ENCODE results near the gene PEAK1. TPM values are rescaled to one million over a fixed set of nuclear protein-coding genes. Genes with fewer than 3 reads are reported as not detected.

The PEAK1 gene
- total RNA-seq, 6 experiments from 2014 or later = 85.6 to 110 (median 95.8) TPM

GRCh38 chr15:77292969-77293558, 126.8 kb downstream of the PEAK1 start:
- no peak for TF ChIP-seq CTCF (IDR thresholded peaks at IDR 0.05)
- DNase-seq = peak; percentile 4
- Mint-ChIP-seq H3K4me3 (0 out of 2 replicates have a peak overlapping the region, but pooled peaks have one; percentile 6), H3K36me3 (ENCODE audit: low read depth) (peaks cover 4% of the 10 kb centered on the region; the same call in 1 of the 2 replicates), H3K27ac (peak overlapping the region; percentile 28), H3K9me3 (no peaks in the 10 kb centered on the region), H3K27me3 (ENCODE audit: insufficient read depth) (no peaks in the 10 kb centered on the region; the same call in 1 of the 2 replicates), H3K4me1 (ENCODE audit: low read depth) (peaks cover 57% of the 10 kb centered on the region)

GRCh38 chr15:77291107-77291506, 128.8 kb downstream of the PEAK1 start:
- Mint-ChIP-seq H3K9me3 (no peaks in the 10 kb centered on the region), H3K4me1 (ENCODE audit: low read depth) (peaks cover 65% of the 10 kb centered on the region), H3K27ac (no peak overlapping the region), H3K27me3 (ENCODE audit: insufficient read depth) (no peaks in the 10 kb centered on the region; the same call in 1 of the 2 replicates), H3K36me3 (ENCODE audit: low read depth) (peaks cover 7% of the 10 kb centered on the region), H3K4me3 (no peak overlapping the region)
- no peak for TF ChIP-seq CTCF (IDR thresholded peaks at IDR 0.05)
- no peak for DNase-seq

- Mint-ChIP-seq H3K9me3 (no peaks in the 10 kb centered on the region), H3K4me1 (ENCODE audit: low read depth) (peaks cover 62% of the 10 kb centered on the region), H3K27ac (peak overlapping the region; percentile 36), H3K4me3 (no peak overlapping the region), H3K27me3 (ENCODE audit: insufficient read depth) (no peaks in the 10 kb centered on the region; the same call in 1 of the 2 replicates), H3K36me3 (ENCODE audit: low read depth) (peaks cover 28% of the 10 kb centered on the region)
- no peak for TF ChIP-seq CTCF (IDR thresholded peaks at IDR 0.05)
- no peak for DNase-seq
Observed at GRCh38 chr15:77287385-77287784, 132.5 kb downstream of the PEAK1 start.

GRCh38 chr15:77285057-77285997, 134.6 kb downstream of the PEAK1 start:
- DNase-seq = no peak

More at GRCh38 chr15:77285057-77285997, 134.6 kb downstream of the PEAK1 start:
- H3K27ac Mint-ChIP-seq = 0 out of 2 replicates have a peak overlapping the region, but pooled peaks have one; percentile 22
- no peaks in the 10 kb centered on the region; the same call in 1 of the 2 replicates for H3K27me3 Mint-ChIP-seq (ENCODE audit: insufficient read depth)
- H3K36me3 Mint-ChIP-seq (ENCODE audit: low read depth) = peaks cover 28% of the 10 kb centered on the region
- H3K9me3 Mint-ChIP-seq = no peaks in the 10 kb centered on the region
- TF ChIP-seq CTCF (IDR thresholded peaks at IDR 0.05) = no peak
- no peak overlapping the region for H3K4me3 Mint-ChIP-seq
- peaks cover 67% of the 10 kb centered on the region for H3K4me1 Mint-ChIP-seq (ENCODE audit: low read depth)
